Measurements from ENCODE around the gene FRK. TPM values are rescaled to one million over a fixed set of nuclear protein-coding genes. Genes with fewer than 3 reads are reported as not detected.

The FRK gene
- polyA plus RNA-seq, 1 donor (not counting 4 experiments of a cell fraction or from before 2014, with no cell fraction given): 2.4 TPM

- Histone ChIP-seq H3K36me3 (ENCODE audit: control insufficient read depth in 2 of 2, extremely low read depth in 1 of 2, insufficient read depth in 2 of 2, low read length in 2 of 2) (no peaks in the 10 kb centered on the region), H3K4me3 (ENCODE audit: control insufficient read depth in 2 of 3, extremely low read depth in 1 of 3, insufficient read depth in 2 of 3, low read depth in 1 of 3, low read length in 3 of 3) (no peak overlapping the region), H3K27me3 (ENCODE audit: control insufficient read depth, extremely low read depth, insufficient read depth, low read length) (no peaks in the 10 kb centered on the region), H2AFZ (ENCODE audit: control insufficient read depth, low read length) (no peak overlapping the region), H4K20me1 (ENCODE audit: control insufficient read depth, extremely low read depth, insufficient read depth, low read length) (no peaks in the 10 kb centered on the region), H3K4me2 (ENCODE audit: control insufficient read depth, extremely low read depth, insufficient read depth, low read depth, low read length) (no peak overlapping the region), H3K4me1 (ENCODE audit: control insufficient read depth, extremely low read depth, insufficient read depth, low read length) (peaks cover 11% of the 10 kb centered on the region), H3K27ac (ENCODE audit: control insufficient read depth, insufficient read depth, low read length) (no peak overlapping the region), H3K9ac (ENCODE audit: control insufficient read depth, extremely low read depth, insufficient read depth, low read length) (no peak overlapping the region), H3K79me2 (ENCODE audit: control insufficient read depth, insufficient read depth, low read length) (peaks cover 2% of the 10 kb centered on the region), H3K9me3 (ENCODE audit: control insufficient read depth, low read depth, low read length) (no peaks in the 10 kb centered on the region), H3K9me1 (ENCODE audit: control insufficient read depth, extremely low read depth, insufficient read depth, low read length) (no peaks in the 10 kb centered on the region)
- DNase-seq (ENCODE audit: low read depth, low spot score): no peak
- TF ChIP-seq EZH2 (IDR thresholded peaks at IDR 0.05; ENCODE audit: low read length) (no peak), CTCF (optimal IDR thresholded peaks at IDR 0.05 in 1 of 3, IDR thresholded peaks at IDR 0.05 in 1 of 3, conservative IDR thresholded peaks at IDR 0.05 in 1 of 3; ENCODE audit: extremely low read depth in 1 of 3, insufficient read depth in 2 of 3, low read length in 3 of 3) (no peak)
- FAIRE-seq: no peak
- dilution Hi-C loops (cut with MboI; ENCODE audit: extremely low pct_ligation_motif_present, low sequenced_read_pairs): no loop called here
Measured at GRCh38 chr6:116050737-116051136, 10.0 kb downstream of the FRK start.

- Histone ChIP-seq H3K9me3 (ENCODE audit: control insufficient read depth, low read depth, low read length) (no peaks in the 10 kb centered on the region), H3K36me3 (ENCODE audit: control insufficient read depth in 2 of 2, extremely low read depth in 1 of 2, insufficient read depth in 2 of 2, low read length in 2 of 2) (no peaks in the 10 kb centered on the region), H3K79me2 (ENCODE audit: control insufficient read depth, insufficient read depth, low read length) (no peaks in the 10 kb centered on the region), H3K9ac (ENCODE audit: control insufficient read depth, extremely low read depth, insufficient read depth, low read length) (no peak overlapping the region), H3K4me2 (ENCODE audit: control insufficient read depth, extremely low read depth, insufficient read depth, low read depth, low read length) (no peak overlapping the region), H2AFZ (ENCODE audit: control insufficient read depth, low read length) (no peak overlapping the region), H3K9me1 (ENCODE audit: control insufficient read depth, extremely low read depth, insufficient read depth, low read length) (no peaks in the 10 kb centered on the region), H3K4me3 (ENCODE audit: control insufficient read depth in 2 of 3, extremely low read depth in 1 of 3, insufficient read depth in 2 of 3, low read depth in 1 of 3, low read length in 3 of 3) (no peak overlapping the region), H4K20me1 (ENCODE audit: control insufficient read depth, extremely low read depth, insufficient read depth, low read length) (no peaks in the 10 kb centered on the region), H3K27ac (ENCODE audit: control insufficient read depth, insufficient read depth, low read length) (no peak overlapping the region), H3K4me1 (ENCODE audit: control insufficient read depth, extremely low read depth, insufficient read depth, low read length) (peaks cover 2% of the 10 kb centered on the region), H3K27me3 (ENCODE audit: control insufficient read depth, extremely low read depth, insufficient read depth, low read length) (no peaks in the 10 kb centered on the region)
- no peak for TF ChIP-seq EZH2 (IDR thresholded peaks at IDR 0.05; ENCODE audit: low read length)
- TF ChIP-seq CTCF (optimal IDR thresholded peaks at IDR 0.05 in 1 of 3, IDR thresholded peaks at IDR 0.05 in 1 of 3, conservative IDR thresholded peaks at IDR 0.05 in 1 of 3; ENCODE audit: extremely low read depth in 1 of 3, insufficient read depth in 2 of 3, low read length in 3 of 3): no peak
- DNase-seq (ENCODE audit: low read depth, low spot score) (no peak), FAIRE-seq (no peak)
- dilution Hi-C loops (cut with MboI; ENCODE audit: extremely low pct_ligation_motif_present, low sequenced_read_pairs): no loop called here
Measured at GRCh38 chr6:116049321-116049720, 11.4 kb downstream of the FRK start.

Data from keratinocyte (primary cell).